ENCODE data around the gene SLC35A2. TPM values are rescaled to one million over a fixed set of nuclear protein-coding genes. Genes with fewer than 3 reads are reported as not detected.
A peak's percentile ranks its signal among the peaks of the same experiment; 100 is the strongest.

SLC35A2 gene
- total RNA-seq: 10 to 100 TPM; 15.0 to 20.8 (median 17.4) TPM
- polyA plus RNA-seq: 1 to 10 TPM; 6.2 to 8.7 (median 8.3) TPM
- long read RNA-seq, donor 1, partial matches to known transcripts: 0 of 4 reads
- long read RNA-seq, donor 1, other reads (novel, unspliced or antisense): 0 of 4 reads
- long read RNA-seq, donor 2, partial matches to known transcripts: 26 of 60 reads
- long read RNA-seq, donor 2, other reads (novel, unspliced or antisense): 30 of 60 reads

DNA sequence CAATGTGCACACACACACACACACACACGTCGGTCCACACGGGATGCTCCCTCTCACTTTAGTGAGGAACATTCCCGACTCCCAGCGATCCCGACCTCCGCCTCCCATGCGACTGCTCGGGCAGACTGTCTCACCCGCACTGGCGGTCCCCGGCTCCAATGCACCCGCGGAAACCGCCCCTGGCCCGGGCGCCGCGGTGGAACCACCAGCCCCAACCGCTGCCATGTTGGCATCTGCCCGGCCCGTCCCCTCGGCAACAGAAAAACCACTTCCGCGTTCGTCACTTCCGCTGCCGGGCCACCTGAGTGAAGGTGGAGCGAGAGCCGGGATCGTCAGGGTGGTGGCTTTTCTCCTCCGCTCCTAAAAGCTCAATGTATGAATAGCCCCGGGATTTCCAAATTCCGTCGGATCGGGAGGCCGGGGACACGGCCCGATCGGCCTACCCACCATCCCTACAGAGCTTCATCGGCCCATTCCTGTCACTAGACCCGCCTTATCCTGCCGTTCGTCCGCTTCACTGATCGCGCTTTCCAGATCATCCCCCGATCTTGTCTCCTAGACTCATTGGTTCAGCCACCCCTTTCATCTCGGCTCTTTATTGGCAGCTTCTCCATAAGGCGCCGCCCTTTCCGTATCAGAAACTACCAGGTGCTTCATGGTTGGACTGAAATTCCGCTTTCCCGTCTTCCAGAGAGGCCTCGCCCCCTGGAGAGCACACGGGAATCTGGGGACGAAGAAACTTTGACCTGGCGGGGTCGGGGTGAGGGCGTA, at the start of gene SLC35A2:
Gene SLC35A2 (minus strand): TSS at position 235 of the 771 bp plus-strand sequence. CDS start 10 bp downstream, at position 225.
- Histone ChIP-seq H3K9me3 (no peaks in the 10 kb centered on the region), H3K27ac (peak within 1 kb of the TSS; percentile 36 to 90 (median 88)), H3K4me3 (peak within 1 kb of the TSS; percentile 53 to 85 (median 63)), H3K27me3 (replicated peaks in 1 of 7) (no peaks in the 10 kb centered on the region), H3K36me3 (peaks cover 0 to 62% (median 19%) of the 10 kb centered on the region in 6 donors), H3K4me1 (peaks cover 0 to 62% (median 33%) of the 10 kb centered on the region in 6 donors)
- WGBS, 5 donors: 0 to 38% (median 1%) methylated on average over 41 to 60 of the region's 60 CpGs
- TF ChIP-seq POLR2A (IDR thresholded peaks at IDR 0.05): peak in 1 of 3 donors; percentile 38
- TF ChIP-seq, protein P1, sequence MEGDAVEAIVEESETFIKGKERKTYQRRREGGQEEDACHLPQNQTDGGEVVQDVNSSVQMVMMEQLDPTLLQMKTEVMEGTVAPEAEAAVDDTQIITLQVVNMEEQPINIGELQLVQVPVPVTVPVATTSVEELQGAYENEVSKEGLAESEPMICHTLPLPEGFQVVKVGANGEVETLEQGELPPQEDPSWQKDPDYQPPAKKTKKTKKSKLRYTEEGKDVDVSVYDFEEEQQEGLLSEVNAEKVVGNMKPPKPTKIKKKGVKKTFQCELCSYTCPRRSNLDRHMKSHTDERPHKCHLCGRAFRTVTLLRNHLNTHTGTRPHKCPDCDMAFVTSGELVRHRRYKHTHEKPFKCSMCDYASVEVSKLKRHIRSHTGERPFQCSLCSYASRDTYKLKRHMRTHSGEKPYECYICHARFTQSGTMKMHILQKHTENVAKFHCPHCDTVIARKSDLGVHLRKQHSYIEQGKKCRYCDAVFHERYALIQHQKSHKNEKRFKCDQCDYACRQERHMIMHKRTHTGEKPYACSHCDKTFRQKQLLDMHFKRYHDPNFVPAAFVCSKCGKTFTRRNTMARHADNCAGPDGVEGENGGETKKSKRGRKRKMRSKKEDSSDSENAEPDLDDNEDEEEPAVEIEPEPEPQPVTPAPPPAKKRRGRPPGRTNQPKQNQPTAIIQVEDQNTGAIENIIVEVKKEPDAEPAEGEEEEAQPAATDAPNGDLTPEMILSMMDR (IDR thresholded peaks at IDR 0.05 in 8 of 11, conservative IDR thresholded peaks at IDR 0.05 in 3 of 11): peak in 1 of 11 experiments; percentile 3
- TF ChIP-seq POLR2AphosphoS5 (IDR thresholded peaks at IDR 0.05): peak; percentile 93 to 98 (median 97)
- peak; percentile 96 for DNase-seq
- intact Hi-C loops (cut with DNase I; ENCODE audit: low total_unique reads): no loop called here

DNA sequence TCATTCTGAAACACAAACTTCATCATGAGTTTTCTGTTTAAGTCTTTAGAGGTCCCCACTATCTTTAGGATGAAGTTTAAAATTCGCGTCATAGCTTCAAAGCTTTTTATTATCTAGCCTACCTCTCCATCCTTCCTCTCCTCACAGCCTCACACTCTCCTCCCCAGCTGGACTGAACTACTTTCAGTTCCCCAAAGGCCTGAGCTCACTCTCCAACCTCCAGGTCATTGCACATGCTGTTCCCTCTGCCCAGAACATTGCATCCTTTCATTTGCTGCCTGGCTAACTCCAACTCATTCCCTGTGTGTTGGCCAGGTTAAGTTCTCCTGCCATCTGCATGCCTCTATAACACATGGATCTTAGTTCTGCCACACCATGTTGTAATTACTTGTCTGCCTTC, 48.8 kb upstream of the SLC35A2 start:
- 75 to 92% (median 80%) methylated on average over 2 of the region's 2 CpGs for WGBS, 5 donors
- Histone ChIP-seq H3K36me3 (peaks cover 0 to 10% (median 2%) of the 10 kb centered on the region in 6 donors), H3K27me3 (replicated peaks in 1 of 7) (no peaks in the 10 kb centered on the region), H3K4me3 (no peak overlapping the region), H3K27ac (peak overlapping the region in 5 of 8 donors; percentile 94 to 98 (median 97)), H3K9me3 (no peaks in the 10 kb centered on the region), H3K4me1 (peaks cover 7 to 58% (median 28%) of the 10 kb centered on the region in 6 donors)
- DNase-seq: no peak
- intact Hi-C loops (cut with DNase I; ENCODE audit: low total_unique reads): no loop called here
- TF ChIP-seq POLR2A (IDR thresholded peaks at IDR 0.05) (no peak), POLR2AphosphoS5 (IDR thresholded peaks at IDR 0.05) (peak in 1 of 3 donors; percentile 66)
- TF ChIP-seq, protein P1 (IDR thresholded peaks at IDR 0.05 in 8 of 11, conservative IDR thresholded peaks at IDR 0.05 in 3 of 11): no peak

DNA sequence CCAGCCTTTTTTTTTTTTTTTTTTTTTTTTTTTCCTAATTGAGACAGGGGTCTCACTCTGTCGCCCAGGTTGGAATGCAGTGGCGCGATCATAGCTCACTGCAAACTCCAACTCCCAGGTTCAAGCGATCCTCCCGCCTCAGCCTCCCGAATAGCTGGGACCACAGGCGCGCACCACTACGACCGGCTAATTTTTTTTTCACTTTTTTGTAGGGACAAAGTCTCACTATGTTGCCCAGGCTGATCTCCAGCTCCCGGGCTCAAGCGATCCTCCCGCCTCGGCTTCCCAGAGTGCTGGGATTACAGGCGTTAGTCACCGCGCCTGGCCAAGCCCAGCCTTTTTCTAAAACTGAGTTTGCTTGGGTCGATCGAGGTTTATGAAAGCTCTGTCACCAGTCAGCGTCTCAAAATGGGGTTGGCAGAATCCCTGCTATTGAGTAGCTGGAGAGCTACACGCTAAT, 47.2 kb upstream of the SLC35A2 start:
- DNase-seq: peak; percentile 83
- peak overlapping the region; percentile 70 to 98 (median 96) for H3K27ac ChIP-seq
- H3K36me3 ChIP-seq: peaks cover 0 to 27% (median 2%) of the 10 kb centered on the region in 6 donors
- H3K9me3 ChIP-seq: no peaks in the 10 kb centered on the region
- no peaks in the 10 kb centered on the region for H3K27me3 ChIP-seq (replicated peaks in 1 of 7)
- peaks cover 8 to 72% (median 44%) of the 10 kb centered on the region in 6 donors for H3K4me1 ChIP-seq
- 0 to 50% (median 2%) methylated on average over 11 to 21 of the region's 21 CpGs for WGBS, 5 donors
- intact Hi-C loops (cut with DNase I; ENCODE audit: low total_unique reads): no loop called here
- H3K4me3 ChIP-seq: peak overlapping the region; percentile 10 to 82 (median 58)
- no peak for TF ChIP-seq POLR2AphosphoS5 (IDR thresholded peaks at IDR 0.05)
- TF ChIP-seq, protein P1 (IDR thresholded peaks at IDR 0.05 in 8 of 11, conservative IDR thresholded peaks at IDR 0.05 in 3 of 11): no peak
- no peak for TF ChIP-seq POLR2A (IDR thresholded peaks at IDR 0.05)

Measured in spleen (tissue), 13 donors.